HG02852 (cell line): ENCODE data around the gene COX10.
A peak's percentile ranks its signal among the peaks of the same experiment; 100 is the strongest.

Source experiments
- ATAC-seq: cut with Tn5 transposase; IDR thresholded peaks from one replicate; pipeline ENCODE4 v1.9.1; 2021; ENCODE audit warnings: mild to moderate bottlenecking, moderate library complexity; ENCODE audit not compliant: unreplicated experiment

Gene COX10

DNA sequence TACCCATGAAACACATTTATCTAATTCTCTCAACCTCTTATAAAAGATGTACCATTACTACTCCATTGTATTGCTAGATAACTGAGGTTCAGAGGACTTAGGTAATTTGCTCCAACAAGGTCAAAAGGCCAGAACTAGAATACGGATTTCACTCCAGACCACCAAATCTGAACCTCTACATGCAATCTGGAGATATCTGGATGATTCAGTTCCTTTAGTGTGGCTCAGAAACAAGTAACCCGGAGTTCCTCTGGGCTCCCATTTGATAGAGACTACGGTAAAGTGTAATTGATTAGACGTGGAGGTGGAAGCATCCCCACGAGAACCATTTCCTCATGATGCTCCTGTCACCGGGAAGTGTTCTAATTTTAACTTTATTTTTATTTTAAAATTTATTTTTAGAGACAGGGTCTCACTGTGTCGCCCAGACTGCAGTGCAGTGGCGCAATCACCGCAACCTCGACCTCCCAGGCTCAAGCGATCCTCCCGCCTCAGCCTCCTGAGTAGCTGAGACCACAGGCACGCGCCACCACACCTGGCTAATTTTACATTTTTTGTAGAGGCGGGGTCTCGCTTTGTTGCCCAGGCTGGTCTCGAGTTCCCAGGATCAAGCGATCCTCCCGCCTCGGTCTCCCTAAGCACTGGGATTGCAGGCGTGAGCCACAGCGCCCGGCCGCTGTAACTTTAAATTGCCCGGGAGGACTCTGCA is 608 bp upstream of the COX10 start:
- ATAC-seq = peak; percentile 20

DNA sequence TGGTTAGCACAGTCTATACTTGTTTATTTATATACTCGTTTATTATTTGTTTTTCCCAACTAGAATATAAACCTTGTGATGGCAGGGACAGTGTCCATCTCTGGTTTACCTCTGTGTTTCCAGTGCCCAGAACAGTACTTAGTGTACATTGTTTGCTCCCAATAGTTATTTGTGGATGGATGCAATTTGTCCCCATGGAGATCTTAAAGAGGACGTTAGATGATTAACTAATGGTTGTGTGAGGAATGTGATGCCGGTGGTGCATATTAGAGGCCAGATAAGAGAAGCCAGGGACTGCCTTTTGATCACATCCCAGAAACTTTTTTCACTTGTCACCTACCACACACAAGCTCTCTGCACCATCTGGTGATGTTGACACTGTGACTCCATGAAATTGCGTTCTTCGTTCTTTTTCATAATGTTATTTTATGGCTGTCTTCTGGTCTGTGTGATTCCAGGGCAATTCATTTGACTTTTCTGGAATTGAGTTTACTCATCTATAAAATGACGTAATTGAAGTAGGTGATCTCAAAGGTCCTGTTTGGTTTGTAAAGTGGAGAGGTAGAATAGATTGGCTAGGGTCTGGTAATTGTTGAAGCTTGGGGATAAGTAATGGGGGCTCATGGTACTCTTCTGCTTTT is 1.2 kb downstream of the COX10 start:
- ATAC-seq = no peak

DNA sequence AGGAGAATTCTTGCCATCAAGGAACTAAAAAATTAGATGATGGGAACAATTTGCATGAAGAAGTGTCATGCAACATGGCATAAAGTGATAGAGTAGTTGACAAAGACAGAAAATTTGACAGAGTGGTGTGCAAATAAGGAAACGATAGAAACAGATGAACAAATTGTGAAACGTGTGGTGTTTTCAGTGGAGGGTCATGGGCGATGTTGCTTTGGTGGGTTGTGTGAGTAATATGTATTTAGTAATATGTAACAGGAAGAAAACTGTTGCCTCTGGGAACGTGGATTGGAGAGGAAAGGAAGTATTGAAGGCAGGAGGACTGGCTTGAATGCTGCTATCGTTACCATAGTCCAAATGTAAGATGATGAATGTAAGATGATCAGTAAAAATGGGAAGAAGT is 3.6 kb downstream of the COX10 start:
- no peak for ATAC-seq

DNA sequence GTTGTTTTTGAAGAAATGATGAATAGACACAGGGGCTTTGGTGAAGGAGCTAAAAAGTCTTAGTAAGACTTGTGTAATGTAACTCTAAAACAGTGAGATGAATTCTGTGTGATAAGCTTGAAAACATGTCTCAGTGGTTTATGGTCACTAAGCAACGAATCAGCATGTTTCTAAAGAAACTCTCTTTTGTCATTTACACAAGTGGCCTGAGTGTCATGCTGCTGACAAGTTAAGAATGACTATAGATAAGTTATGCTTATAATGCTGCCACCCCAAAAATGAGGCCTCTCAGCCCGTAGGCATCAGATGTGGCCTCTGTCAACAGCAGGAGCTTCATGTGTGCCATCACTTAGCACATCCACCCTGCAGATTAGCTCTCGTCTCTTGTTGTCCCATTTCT is 8.7 kb downstream of the COX10 start:
- no peak for ATAC-seq

DNA sequence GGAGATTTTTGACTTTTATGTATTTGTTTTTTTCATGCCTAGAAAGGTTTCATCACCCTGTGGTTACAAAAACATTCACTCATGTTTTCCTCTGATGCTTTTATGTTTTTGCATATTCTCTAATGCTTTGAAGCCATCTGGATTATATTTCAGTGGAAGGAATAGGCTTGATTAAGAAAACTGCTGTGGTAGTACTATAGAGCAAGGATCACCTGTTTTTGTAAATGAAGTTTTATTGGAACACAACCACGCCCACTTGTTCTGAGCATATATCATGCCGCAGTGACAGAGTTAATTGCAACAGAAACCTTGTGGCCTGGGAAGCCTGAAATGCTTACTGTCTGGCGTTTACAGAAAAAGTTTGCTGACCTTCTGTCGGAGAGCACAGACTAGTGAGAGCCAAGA is 11.5 kb downstream of the COX10 start:
- ATAC-seq = no peak

DNA sequence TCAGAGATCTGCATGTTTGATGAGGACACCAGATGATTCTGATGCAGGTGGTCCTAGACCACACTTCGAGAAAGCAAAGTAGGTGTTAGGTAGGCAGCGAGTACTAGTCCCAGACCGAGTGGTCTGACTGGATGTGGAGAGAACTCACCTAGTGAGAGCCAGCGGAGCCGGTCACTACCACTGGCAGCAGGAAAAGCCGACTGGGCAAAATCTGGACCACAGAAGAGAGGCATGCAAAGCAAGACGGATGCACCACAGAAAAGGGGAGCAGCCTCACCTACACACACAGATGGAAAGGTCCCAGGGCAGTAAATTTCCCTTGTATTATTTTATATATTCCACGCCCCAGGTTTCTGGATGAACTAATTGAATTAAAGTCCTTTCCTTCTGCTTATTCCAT is 13.5 kb downstream of the COX10 start:
- no peak for ATAC-seq

DNA sequence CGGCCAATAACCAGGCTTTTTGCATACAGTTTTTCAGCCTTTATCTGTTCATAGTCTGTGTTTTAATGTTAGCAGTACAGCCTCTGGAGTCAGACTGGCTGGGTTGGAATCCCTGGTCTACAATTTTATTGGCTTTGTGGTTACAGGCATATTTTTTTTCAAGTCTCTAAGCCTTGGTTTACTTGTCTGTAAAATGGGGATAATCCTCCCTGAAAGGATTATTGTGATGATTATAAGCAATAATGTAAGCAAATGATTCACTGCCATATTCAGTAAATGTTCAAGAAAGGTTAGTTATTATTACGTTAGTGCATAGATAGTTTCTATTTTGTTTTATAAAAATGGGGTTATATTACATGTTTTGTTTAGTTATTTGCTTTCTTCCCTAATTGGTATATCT is 15.7 kb downstream of the COX10 start:
- no peak for ATAC-seq

DNA sequence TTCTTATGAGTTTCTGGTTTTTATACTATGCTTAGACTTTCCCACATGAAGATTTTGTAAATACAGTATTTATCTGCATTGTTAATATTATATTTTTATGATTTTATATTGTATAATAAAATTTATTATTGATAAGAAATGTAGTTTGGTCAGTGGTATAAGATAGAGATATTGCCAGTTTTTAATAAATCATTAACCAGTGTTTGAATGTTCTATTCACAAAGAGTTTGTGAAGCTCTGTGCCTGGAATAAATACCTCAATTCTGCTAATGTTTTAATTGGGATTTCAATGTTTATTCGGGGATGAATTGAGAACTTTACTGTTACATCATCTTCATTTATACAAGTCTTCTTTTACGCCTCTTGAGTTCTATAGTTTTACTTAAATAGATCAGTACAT is 16.9 kb downstream of the COX10 start:
- no peak for ATAC-seq

DNA sequence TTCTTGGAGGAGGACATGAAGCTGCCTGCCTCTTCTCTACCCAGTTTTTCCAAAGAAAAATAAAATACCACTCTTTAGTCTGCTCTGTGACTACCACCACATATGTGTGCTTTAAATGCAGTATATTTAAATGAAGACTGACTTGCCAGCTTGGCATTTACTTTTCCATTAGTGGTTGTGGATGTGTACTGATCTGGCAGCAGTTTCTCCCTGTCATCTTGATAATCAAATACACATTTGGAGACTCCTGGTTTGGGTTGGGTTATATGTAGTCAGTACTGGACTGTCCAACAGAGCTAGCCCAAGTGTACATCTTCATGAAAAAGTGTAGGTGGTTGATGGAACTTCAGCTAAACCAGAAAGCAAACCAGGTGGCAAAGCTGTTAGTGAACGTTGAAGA is 19.9 kb downstream of the COX10 start:
- ATAC-seq = no peak

DNA sequence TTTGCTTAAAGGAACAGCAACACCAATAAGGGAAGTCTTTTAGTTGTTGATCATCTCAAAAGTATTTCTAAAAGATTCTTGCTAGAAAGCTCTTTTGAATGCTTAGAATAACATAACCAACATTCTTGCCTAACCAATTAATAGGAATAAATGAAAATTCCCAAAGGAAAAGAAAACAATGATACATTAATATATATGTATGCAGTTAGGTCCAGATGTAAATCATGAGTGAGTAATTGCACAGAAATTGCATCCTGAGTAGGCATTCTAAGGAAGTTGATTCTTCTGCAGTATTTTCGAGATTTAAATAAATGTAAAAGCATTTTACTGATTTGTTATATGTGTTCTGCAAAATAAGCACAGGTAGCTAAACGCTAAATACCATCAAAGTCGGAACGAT is 22.1 kb downstream of the COX10 start:
- ATAC-seq = no peak

DNA sequence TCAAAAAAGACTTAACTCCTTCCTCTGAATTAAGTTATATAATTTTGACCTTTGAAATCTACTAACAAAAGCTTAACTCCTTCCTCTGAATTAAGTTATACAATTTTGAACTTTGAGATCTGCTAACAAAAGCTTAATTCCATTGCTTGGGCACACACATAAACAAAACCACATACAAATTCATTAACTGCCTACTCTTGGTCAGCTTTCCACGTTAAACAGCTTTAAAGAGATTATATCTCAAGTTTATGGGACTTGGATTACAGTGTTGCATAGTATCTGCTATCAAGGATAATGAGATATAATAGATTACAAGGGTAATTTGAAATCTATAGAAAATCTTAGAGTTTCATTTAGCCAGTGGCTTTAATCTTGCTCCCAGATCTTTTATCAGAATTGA is 23.5 kb downstream of the COX10 start:
- ATAC-seq = no peak

DNA sequence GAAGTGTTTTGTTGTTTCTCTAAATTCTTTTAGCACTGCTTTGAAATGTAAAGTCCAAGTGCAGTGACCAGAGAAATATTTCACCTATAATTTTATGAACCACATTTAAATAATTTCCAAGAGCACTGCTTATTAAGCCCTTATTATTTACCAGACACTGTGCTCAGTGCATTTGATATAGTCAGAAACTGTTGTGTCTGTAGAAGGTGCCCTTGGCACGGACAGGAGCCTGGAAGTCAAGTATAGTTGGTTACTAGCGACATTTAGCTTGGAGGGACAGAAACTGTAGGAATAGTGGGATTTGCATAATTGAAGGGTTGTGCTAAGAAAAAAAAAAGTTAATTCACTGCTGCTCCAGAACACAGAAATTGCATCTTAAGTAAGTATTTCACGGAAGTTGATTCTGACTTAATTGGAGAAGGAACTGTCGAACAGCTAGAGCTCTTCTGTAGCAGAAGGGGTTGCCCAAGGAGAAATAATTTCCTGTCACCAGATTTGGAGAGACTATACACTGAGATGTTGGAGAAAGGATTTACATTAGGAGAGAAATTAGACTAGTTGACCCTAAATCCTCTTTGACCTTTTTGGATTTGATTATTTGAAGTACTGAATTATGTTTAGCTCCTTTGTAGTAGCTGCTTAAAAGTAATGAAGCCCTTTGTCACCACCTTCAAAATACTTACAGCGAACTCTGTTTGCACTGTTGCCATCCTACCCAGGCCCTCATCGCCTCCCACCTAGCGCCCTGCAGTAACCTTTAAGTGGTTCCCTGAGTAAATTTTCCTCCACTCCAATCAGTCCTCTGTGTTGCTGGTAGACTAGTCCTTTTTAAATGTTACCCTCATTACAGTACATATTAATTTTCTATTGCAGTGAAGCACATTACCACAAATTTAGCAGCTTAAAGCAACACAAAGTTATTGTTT is 25.6 kb downstream of the COX10 start:
- no peak for ATAC-seq

DNA sequence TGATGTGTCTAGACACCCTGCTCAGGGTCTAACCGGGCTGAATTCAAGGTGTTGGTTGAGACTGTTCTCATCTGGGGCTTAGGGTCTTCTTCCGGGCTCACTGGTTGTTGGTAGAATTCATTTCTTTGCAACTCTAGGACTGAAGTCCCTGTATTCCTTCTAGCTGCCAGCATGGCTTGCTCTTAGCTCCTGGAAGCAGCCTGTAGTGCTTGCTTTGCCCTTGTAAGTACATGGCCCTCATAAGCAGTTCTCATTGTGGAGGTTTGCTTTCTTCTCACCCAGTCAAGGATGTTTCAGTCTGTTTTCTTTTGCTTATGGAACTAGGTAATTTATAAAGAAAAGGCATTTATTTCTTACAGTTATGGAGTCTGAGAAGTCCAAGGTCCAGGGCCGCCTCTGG is 26.3 kb downstream of the COX10 start:
- no peak for ATAC-seq

DNA sequence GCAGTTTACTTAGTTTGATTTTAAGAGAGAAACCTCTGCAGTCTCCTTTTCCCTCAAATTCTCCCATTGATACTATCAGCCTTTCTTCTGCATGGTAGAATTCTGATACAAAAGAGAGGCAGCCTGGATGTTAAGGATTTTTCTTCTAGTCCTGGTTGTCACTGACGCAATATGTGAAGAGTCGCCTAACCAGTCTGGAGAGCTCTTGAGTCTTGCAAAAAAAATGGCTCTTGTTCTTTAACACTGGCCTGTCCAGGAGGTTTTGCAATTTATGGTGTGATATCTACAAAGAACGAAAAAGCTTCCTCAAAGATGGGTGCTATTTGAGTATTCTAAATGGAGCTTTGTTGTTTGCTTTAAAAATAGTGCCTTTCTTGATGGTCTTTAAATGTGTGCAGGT is 28.9 kb downstream of the COX10 start:
- ATAC-seq = no peak

DNA sequence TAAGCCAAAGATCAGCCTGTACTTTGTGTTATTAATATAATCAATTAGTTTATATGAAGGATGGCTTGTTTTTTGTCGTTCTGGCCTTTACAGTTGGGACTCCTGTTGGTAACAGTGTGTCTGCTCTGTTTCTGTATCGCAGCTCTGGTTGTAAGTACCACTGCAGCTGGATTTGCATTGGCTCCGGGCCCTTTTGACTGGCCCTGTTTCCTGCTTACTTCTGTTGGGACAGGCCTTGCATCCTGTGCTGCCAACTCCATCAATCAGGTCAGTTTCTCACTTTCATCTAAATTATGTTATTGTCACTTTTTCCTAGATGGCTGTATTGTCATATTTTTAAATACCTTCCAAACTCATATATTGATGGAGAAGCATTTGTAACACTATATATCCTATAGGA is 32.7 kb downstream of the COX10 start:
- ATAC-seq = no peak

DNA sequence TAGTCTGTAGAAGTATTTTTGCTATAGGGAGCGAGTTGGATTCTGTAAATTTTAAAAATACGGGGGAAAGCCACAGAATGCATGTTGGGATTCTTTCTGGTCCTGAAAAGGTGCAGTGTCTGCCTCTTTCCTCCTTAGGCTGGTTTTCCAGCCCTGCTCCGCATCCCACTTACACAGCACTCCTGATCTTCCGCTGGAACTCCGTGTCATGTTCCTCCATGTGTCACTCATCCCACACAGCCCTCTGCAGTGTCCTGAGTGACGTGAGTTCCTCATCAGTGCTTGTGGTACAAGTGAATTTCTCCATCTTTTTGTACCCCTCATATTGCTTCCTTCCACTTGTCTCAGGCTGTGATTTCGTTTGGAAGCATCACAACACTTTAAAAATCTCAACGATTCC is 34.5 kb downstream of the COX10 start:
- ATAC-seq = no peak

DNA sequence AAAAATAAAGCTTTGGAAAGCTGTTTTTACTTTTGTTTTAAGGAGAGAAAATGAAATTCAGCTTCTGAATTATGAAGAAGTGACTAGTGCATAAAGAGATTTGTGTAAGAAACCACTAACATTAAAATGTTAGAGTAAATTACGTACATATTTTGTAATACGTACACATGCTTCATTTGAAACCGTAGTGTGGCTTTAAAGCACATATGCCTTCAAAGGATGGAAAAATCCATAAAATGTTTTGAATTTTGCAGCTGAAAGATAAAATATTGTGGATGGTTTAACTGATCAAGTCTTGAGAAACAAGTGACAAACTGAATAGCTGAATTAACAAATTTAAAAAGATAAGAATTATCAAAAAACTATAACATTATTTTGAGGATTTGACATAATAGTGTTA is 35.4 kb downstream of the COX10 start:
- ATAC-seq = no peak

DNA sequence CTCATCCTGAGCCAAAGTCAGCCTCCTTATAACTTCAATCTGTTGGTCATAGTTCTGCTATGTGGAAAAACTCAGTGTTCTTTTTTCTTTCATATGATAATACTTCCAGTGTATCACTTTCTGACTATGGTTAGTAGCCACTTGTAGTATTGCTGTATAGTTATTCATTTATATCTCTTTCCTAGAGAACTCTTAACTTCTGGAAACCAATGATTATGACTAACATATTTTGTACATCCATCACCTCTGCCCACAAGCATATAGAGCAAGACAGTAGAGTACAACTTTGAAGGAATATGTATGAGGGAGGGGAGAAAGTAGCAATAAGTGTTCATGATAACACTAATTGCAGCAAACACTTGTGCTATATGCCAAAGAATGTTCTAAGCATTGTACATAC is 38.6 kb downstream of the COX10 start:
- no peak for ATAC-seq

DNA sequence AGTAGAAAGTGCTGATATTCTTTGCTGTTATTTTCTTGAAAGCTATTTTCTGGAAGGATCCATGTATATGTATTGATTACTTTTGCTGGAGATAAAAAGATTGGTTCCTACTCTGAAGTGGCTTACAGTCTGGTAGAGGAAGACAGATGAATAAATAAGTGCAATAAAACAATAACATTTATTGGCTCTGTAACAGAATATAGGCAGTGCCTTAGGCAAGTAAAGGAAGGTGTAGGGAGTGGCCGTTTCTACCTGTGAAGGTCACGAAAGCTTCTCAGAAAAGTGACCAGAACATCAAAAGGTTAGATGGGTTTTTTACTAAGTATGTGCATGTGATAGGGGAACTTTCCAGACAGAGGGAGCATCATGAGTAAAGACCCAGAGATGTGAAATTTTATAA is 43.1 kb downstream of the COX10 start:
- no peak for ATAC-seq

DNA sequence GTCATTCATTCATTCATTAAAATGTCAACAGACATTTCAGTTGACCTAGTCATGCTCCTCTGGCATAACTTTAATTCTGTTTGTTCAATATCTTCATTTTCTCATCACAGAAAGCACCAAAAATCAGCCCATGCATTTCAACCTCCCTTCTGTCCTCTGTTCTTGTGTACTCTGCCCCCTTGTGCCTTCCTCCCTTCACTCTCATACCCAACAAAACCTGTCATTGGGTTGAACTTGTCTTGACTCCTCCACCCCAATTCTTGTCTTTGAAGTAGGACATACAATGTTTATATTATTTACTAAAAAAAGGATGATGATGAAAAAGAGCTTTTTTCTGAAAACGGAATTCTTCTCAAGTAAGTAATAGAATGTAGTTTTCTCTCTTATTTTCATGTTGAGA is 43.8 kb downstream of the COX10 start:
- ATAC-seq = no peak

DNA sequence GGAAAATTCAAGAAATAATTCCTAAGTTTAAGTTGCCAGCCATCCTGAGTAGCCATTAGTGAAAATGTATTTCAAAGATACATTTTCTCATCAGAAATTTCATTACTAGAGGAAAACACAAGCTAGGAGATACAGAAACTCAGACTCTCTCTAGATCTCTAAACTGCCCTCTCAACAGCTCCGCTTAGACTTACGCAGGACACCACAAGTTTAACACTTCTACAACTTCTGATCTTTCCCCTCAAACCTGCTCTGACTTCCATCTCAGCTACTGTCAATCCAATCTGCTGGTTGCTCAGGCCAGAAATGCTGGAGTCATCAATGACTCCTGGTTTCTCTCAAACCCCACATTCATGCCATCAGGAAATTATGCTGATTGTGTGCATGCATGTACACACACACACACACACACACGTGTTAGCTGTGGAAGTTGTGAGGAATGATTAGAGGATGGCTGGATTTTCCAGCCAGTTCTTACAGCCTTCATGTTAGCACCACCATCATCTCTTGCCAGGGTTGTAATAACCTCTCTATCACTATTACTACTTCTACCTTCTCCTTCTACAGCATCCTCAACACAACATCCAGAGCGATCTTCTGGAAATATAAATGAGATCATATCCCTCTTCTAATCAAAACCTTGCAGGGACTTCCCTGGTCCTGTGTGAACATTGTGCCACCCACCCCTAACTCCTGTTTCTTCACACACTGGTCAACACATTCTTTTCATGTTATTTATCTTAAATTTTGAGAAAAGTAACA is 47.1 kb downstream of the COX10 start:
- no peak for ATAC-seq
